NB4 (cell line): ENCODE results near the gene NAV1.

Source experiments
- CTCF ChIP-seq: IDR thresholded peaks from one replicate; pipeline ENCODE4 v1.5.1; 2012; ENCODE audit warnings: low read depth, low read length
- MYC ChIP-seq: IDR thresholded peaks from 2 replicates; pipeline ENCODE4 v1.6.1; 2011; ENCODE audit warnings: low read depth, low read length
- POLR2A ChIP-seq: IDR thresholded peaks from 2 replicates; pipeline ENCODE4 v1.6.1; 2011; ENCODE audit warnings: mild to moderate bottlenecking; ENCODE audit not compliant: insufficient read length; ENCODE audit errors: extremely low read depth

GRCh38 chr1:201515895-201516294 is 23.0 kb upstream of the NAV1 start:
- TF ChIP-seq MYC (no peak), POLR2A (no peak), CTCF (no peak)
